A673 (cell line): ENCODE measurements around the gene TNRC6C.

ENCODE experiments used
- CTCF ChIP-seq: fragments of 300-800, 200-600 bp; sonication (generic); conservative IDR thresholded peaks from 2 replicates; pipeline ENCODE4 v1.5.1; 2017; ENCODE audit warnings: low read depth, mild to moderate bottlenecking, antibody characterized with exemption, low read length, moderate library complexity, mixed read lengths
- EZH2 ChIP-seq: fragments of 200-600 bp; sonication (generic); IDR thresholded peaks from 2 replicates; pipeline ENCODE4 v1.6.1; 2017; ENCODE audit warnings: borderline replicate concordance, low read depth, mild to moderate bottlenecking, mixed read lengths, antibody characterized with exemption, low read length; ENCODE audit not compliant: poor library complexity, severe bottlenecking

DNA sequence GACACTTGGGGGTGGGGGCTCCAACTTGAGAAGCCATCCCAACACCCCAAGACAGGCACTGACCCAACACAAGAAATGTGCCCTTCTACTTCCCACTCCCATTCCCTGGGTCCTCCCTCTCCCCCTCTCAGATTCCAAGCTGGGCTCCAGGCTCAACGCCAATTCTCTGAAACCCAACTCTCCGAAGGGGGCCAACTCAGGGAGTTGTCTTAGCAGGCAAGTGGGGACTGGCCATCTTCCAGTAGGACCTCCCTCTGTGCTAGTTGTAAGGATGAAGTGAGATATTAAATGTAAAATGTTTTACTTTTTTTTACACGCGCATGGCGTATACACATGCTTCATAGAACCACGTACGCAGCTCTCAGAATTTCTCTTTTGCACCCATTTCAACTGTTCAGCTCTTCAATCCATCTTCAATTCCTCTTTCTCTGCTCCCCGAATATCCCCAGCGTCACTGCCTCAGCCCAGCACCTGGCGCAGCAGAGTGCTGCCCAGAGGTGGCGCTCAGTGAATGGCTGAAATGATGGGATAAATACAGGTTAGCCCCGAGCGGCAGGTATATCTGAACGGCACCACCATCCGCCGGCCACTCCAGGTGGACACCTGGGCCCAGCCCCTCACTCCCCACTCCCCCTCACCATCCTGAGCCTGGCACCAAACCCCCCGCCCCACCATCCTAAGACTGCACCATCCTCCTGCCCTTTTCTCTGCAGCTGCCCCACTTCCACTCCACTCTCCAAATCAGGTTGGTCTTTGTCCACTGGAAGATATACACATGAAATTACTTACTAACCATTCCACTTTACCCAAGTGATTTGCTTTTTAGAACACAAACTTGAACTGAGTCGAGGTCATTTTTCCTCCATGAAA is 43.9 kb upstream of the TNRC6C start:
- no peak for TF ChIP-seq EZH2
- peak; percentile 39; the same call in 1 of the 2 replicates for TF ChIP-seq CTCF
